ENCODE measurements around the gene CGREF1.

- TF ChIP-seq CTCF (IDR thresholded peaks at IDR 0.05; ENCODE audit: insufficient read depth, low read length) (no peak), POLR2AphosphoS5 (IDR thresholded peaks at IDR 0.05; ENCODE audit: low read depth) (no peak), REST (IDR thresholded peaks at IDR 0.05; ENCODE audit: insufficient replicate concordance, low read depth) (no peak), SPI1 (IDR thresholded peaks at IDR 0.05; ENCODE audit: borderline replicate concordance, low read depth) (no peak), GABPA (IDR thresholded peaks at IDR 0.05; ENCODE audit: low read depth) (no peak)
These were observed 29.6 kb downstream of the CGREF1 start for GRCh38 chr2:27089111-27089954.

Data from HL-60 (cell line).